K562 (cell line): ENCODE measurements around the gene ZFP36. TPM values are rescaled to one million over a fixed set of nuclear protein-coding genes. Genes with fewer than 3 reads are reported as not detected.

Source experiments
- ADNP ChIP-seq: fragments of 200-800 bp; sonication (Bioruptor generic); IDR thresholded peaks from 2 replicates; pipeline ENCODE4 v1.6.1; 2016; ENCODE audit warnings: missing genetic modification characterization, missing compliant biosample characterization
- AFF4 ChIP-seq: sonication (generic); formaldehyde crosslinking; IDR thresholded peaks from 2 replicates; pipeline ENCODE4 v1.8.0; 2023; ENCODE audit warnings: mild to moderate bottlenecking, missing genetic modification reagents
- BACH1 ChIP-seq: fragments of 200-800 bp; sonication (Bioruptor generic); IDR thresholded peaks from 2 replicates; pipeline ENCODE4 v1.6.1; 2016; ENCODE audit warnings: missing genetic modification characterization, missing compliant biosample characterization
- DMBX1 ChIP-seq: fragments of 250-450 bp; sonication (Bioruptor Pico); IDR thresholded peaks from 2 replicates; pipeline ENCODE4 v1.8.0; 2022; ENCODE audit warnings: inconsistent platforms, mild to moderate bottlenecking, moderate library complexity, borderline replicate concordance
- GABPA ChIP-seq: fragments of 200-800 bp; sonication (Bioruptor generic); conservative IDR thresholded peaks from 2 replicates; pipeline ENCODE4 v1.6.1; 2016; ENCODE audit warnings: low read depth, missing genetic modification characterization, missing compliant biosample characterization
- GTF2A2 ChIP-seq: IDR thresholded peaks from 2 replicates; pipeline ENCODE4 v1.6.1; 2016; ENCODE audit warnings: mild to moderate bottlenecking, missing genetic modification characterization, missing compliant biosample characterization
- JUND ChIP-seq, 2 experiments: IDR thresholded peaks; 2 replicates in 1 of 2; 3 replicates in 1 of 2; pipeline ENCODE4 v1.6.1; 2011; ENCODE audit warnings: borderline replicate concordance in 2 of 2, low read depth in 2 of 2, low read length in 2 of 2, improper control_type of control experiment in 1 of 2, missing biosample characterization in 1 of 2, missing genetic modification characterization in 1 of 2, missing genetic modification reagents in 1 of 2
- TCF7 ChIP-seq: sonication (generic); IDR thresholded peaks from 2 replicates; pipeline ENCODE4 v1.6.1; 2016; ENCODE audit warnings: antibody characterized with exemption, borderline replicate concordance
- TEAD2 ChIP-seq: fragments of 450-650 bp; IDR thresholded peaks from 2 replicates; pipeline ENCODE4 v1.6.1; 2016; ENCODE audit warnings: missing genetic modification characterization, control low read depth, missing compliant biosample characterization
- TOE1 ChIP-seq, 2 experiments: fragments of 450-650 bp in 1 of 2; sonication (generic) in 1 of 2; formaldehyde crosslinking in 1 of 2; IDR thresholded peaks; 2 replicates each; pipeline versions ENCODE4 v1.7.1 to v1.8.0; 2016 to 2022; ENCODE audit warnings: borderline replicate concordance in 2 of 2, mild to moderate bottlenecking in 2 of 2, antibody characterized with exemption in 1 of 2, inconsistent platforms in 1 of 2, low read depth in 1 of 2, missing genetic modification reagents in 1 of 2, moderate library complexity in 1 of 2
- ZNF232 ChIP-seq: sonication (generic); formaldehyde crosslinking; IDR thresholded peaks from 2 replicates; pipeline ENCODE4 v1.8.0; 2022; ENCODE audit warnings: mild to moderate bottlenecking, missing genetic modification reagents
- polyA plus RNA-seq, 8 experiments: library from polyadenylated mRNA; depleted of rRNA in 4 of 8; stranded (reverse) in 5 of 8; unstranded in 3 of 8; fragments of >200 nt; fragmentation: Nextera tagmentation in 2 of 8; fragmentation: Illumina TruSeq in 1 of 8; extraction: Ambion mirVana in 2 of 8; extraction: Trizol in 1 of 8; gene quantifications; 2 replicates each; pipeline versions ENCODE4 v1.2.1 to v1.2.3, GENCODE V29; 2011 to 2014; ENCODE audit warnings: inconsistent platforms in 1 of 8, missing spikeins in 1 of 8
- total RNA-seq, 7 experiments: library from RNA; depleted of rRNA in 6 of 7; stranded (reverse); fragments of >200 nt in 6 of 7; fragmentation: Illumina TruSeq in 2 of 7; extraction: Trizol in 2 of 7; gene quantifications; 2 replicates each; pipeline versions ENCODE4 v1.2.1 to v1.2.3, GENCODE V29; 2011 to 2021; ENCODE audit warnings: low replicate concordance in 1 of 7
- TF ChIP-seq, protein P1 (sequence below): fragments of 450-650 bp; IDR thresholded peaks from 2 replicates; pipeline ENCODE4 v1.6.1; 2018; ENCODE audit not compliant: partially characterized antibody
- TF ChIP-seq, protein P2 (sequence below), 2 experiments: fragments of 450-650 bp; IDR thresholded peaks; 2 replicates each; pipeline ENCODE4 v1.6.1; 2016

Gene ZFP36
- total and polyA plus RNA-seq, 9 of the 15 experiments (the other 6 are each of a cell fraction or from before 2014, with no cell fraction given): 1.0 to 20.1 (median 3.5) TPM

DNA sequence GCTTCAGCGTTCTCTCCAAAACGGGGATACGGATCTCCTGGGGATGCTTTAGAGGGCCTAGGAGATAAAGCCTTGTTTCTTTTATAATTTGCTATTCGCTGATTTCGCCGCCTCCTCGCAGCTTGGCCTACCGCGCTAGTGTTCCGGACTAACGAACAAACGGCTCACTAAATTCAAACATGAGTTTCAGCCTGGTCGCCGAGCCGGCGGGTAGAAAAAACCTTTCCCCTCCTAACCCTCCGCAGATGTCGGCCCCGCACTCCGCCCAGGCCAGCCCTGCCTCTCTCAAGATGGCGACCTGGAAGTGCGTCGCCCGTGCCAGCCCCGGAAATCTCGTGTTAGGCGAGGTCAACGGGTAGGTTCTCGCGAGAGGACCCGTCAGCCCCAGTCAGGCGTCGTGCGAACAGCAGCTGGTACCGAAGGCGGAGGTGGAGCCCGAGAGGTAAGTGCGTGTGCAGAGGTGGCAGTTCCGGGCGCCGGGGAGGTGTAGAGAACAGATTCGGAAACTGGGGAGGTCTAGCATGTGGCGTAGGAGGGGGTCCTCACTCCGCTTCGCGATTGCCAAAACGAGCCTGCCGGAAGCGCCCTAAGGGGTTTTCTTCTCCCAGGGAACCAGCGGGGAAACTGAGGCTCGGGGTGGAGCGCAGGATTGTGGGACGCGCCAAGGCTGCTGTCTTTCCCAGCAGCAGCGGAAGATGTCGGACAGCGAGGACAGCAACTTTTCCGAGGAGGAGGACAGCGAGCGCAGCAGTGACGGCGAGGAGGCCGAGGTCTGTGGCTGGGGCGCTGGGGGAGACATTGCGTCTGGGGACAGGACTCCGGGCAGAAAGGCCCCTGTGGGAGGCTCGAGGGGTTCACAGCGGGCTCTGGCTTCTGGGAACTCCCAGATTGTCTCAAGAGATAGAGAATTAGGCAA lies 38.8 kb downstream of the ZFP36 start, which contains the start of gene SUPT5H (continued):
- TF ChIP-seq TOE1 (IDR thresholded peaks at IDR 0.05; ENCODE audit: borderline replicate concordance): peak; percentile 43; the same call in 1 of the 2 replicates
- TF ChIP-seq TOE1 (CRISPR knock-in tag; IDR thresholded peaks at IDR 0.05; ENCODE audit: borderline replicate concordance, low read depth): no peak
- no peak for TF ChIP-seq TCF7
- TF ChIP-seq DMBX1 (CRISPR knock-in tag): no peak; the same call in 1 of the 2 replicates
- TF ChIP-seq GTF2A2 (tag): no peak
- no peak for TF ChIP-seq TEAD2
- no peak for TF ChIP-seq ZNF232
- TF ChIP-seq, protein P1, sequence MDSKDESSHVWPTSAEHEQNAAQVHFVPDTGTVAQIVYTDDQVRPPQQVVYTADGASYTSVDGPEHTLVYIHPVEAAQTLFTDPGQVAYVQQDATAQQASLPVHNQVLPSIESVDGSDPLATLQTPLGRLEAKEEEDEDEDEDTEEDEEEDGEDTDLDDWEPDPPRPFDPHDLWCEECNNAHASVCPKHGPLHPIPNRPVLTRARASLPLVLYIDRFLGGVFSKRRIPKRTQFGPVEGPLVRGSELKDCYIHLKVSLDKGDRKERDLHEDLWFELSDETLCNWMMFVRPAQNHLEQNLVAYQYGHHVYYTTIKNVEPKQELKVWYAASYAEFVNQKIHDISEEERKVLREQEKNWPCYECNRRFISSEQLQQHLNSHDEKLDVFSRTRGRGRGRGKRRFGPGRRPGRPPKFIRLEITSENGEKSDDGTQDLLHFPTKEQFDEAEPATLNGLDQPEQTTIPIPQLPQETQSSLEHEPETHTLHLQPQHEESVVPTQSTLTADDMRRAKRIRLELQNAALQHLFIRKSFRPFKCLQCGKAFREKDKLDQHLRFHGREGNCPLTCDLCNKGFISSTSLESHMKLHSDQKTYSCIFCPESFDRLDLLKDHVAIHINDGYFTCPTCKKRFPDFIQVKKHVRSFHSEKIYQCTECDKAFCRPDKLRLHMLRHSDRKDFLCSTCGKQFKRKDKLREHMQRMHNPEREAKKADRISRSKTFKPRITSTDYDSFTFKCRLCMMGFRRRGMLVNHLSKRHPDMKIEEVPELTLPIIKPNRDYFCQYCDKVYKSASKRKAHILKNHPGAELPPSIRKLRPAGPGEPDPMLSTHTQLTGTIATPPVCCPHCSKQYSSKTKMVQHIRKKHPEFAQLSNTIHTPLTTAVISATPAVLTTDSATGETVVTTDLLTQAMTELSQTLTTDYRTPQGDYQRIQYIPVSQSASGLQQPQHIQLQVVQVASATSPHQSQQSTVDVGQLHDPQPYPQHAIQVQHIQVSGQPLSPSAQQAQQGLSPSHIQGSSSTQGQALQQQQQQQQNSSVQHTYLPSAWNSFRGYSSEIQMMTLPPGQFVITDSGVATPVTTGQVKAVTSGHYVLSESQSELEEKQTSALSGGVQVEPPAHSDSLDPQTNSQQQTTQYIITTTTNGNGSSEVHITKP: peak; percentile 13
- peak; percentile 47; the same call in 1 of the 2 replicates for TF ChIP-seq AFF4 (CRISPR knock-in tag)
- TF ChIP-seq GABPA: peak; percentile 95
- TF ChIP-seq JUND (IDR thresholded peaks at IDR 0.05; ENCODE audit: borderline replicate concordance, low read depth, low read length): peak; percentile 45; the same call in 1 of the 2 replicates
- TF ChIP-seq JUND (tag; IDR thresholded peaks at IDR 0.05; ENCODE audit: borderline replicate concordance, low read depth, low read length): no peak; the same call in 2 of the 3 replicates
- TF ChIP-seq BACH1: no peak; the same call in 1 of the 2 replicates
- no peak for TF ChIP-seq ADNP (tag)
- TF ChIP-seq, protein P2, sequence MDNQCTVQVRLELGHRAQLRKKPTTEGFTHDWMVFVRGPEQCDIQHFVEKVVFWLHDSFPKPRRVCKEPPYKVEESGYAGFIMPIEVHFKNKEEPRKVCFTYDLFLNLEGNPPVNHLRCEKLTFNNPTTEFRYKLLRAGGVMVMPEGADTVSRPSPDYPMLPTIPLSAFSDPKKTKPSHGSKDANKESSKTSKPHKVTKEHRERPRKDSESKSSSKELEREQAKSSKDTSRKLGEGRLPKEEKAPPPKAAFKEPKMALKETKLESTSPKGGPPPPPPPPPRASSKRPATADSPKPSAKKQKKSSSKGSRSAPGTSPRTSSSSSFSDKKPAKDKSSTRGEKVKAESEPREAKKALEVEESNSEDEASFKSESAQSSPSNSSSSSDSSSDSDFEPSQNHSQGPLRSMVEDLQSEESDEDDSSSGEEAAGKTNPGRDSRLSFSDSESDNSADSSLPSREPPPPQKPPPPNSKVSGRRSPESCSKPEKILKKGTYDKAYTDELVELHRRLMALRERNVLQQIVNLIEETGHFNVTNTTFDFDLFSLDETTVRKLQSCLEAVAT (IDR thresholded peaks at IDR 0.05): peak in 1 of 2 experiments; percentile 51; a peak in 1 of 4 replicates
